ENCODE data around the gene GPR176. TPM values are rescaled to one million over a fixed set of nuclear protein-coding genes. Genes with fewer than 3 reads are reported as not detected.

Gene GPR176
- polyA plus RNA-seq, 1 of the 3 experiments (the other 2 are of a cell fraction), result 21.9 TPM

DNA sequence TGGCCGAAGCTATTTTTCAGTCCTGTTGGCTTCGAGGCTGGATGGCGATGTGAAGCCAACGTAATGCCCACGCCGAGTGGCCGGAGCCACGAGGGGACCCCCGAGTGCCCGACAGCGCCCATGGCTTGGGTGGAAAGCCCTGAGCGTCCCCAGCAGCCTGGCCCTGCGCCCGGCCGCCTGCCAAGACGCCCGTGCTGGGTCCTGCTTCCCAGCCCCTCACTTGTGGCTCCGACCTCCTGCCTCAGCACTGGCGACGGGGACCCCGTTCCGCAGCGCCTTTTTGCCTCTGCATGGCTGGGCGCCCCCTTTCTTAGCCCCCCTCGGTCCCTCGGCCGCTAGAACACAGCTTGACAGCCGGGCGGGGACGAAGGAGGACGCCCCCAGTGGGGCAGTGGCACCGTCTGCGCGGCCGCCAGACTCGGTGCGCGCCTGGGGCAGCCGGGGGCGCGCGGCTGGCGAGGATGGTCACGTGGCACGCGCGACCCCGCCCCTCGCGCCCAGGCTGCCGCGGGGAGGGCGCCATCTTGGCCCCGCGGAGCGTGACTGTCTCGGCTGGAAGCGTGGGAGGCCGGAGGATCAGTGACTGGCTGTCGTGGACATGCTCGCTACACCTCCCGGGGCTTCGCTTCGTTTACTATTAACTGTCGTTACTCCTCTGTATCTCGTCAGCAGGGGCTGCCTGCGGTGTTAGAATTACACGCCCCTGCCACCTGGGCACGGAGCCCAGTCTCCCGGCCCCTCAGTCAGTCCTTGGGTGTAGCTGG is 626 bp upstream of the GPR176 start (continued):
- TF ChIP-seq, protein P1, sequence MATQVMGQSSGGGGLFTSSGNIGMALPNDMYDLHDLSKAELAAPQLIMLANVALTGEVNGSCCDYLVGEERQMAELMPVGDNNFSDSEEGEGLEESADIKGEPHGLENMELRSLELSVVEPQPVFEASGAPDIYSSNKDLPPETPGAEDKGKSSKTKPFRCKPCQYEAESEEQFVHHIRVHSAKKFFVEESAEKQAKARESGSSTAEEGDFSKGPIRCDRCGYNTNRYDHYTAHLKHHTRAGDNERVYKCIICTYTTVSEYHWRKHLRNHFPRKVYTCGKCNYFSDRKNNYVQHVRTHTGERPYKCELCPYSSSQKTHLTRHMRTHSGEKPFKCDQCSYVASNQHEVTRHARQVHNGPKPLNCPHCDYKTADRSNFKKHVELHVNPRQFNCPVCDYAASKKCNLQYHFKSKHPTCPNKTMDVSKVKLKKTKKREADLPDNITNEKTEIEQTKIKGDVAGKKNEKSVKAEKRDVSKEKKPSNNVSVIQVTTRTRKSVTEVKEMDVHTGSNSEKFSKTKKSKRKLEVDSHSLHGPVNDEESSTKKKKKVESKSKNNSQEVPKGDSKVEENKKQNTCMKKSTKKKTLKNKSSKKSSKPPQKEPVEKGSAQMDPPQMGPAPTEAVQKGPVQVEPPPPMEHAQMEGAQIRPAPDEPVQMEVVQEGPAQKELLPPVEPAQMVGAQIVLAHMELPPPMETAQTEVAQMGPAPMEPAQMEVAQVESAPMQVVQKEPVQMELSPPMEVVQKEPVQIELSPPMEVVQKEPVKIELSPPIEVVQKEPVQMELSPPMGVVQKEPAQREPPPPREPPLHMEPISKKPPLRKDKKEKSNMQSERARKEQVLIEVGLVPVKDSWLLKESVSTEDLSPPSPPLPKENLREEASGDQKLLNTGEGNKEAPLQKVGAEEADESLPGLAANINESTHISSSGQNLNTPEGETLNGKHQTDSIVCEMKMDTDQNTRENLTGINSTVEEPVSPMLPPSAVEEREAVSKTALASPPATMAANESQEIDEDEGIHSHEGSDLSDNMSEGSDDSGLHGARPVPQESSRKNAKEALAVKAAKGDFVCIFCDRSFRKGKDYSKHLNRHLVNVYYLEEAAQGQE (IDR thresholded peaks at IDR 0.05; ENCODE audit: low read depth, low read length), result no peak

- Histone ChIP-seq H3K27ac (ENCODE audit: low read depth in 2 of 2, low read length in 1 of 2) (peak overlapping the region; percentile 4 to 96; a peak in 2 of 4 replicates), H2AFZ (ENCODE audit: low read depth) (peak overlapping the region; percentile 97), H3K27me3 (ENCODE audit: insufficient read depth) (no peaks in the 10 kb centered on the region), H3K9me3 (0 out of 2 replicates have a peak, but pooled peaks cover 4% of the 10 kb centered on the region), H3K4me2 (peak overlapping the region; percentile 99), H3K4me3 (ENCODE audit: low read depth in 2 of 2, low read length in 1 of 2) (peak overlapping the region; percentile 71 to 92), H3K36me3 (replicated peaks in 1 of 2; ENCODE audit: control insufficient read depth in 1 of 2, insufficient read depth in 2 of 2, low read length in 1 of 2) (peaks cover 0 to 25% of the 10 kb centered on the region in 2 experiments), H3K9me2 (no peaks in the 10 kb centered on the region), H3K79me2 (ENCODE audit: insufficient read depth) (peaks cover 59% of the 10 kb centered on the region), H3F3A (replicated peaks; ENCODE audit: insufficient read depth) (peaks cover 28% of the 10 kb centered on the region), H3K9ac (peak overlapping the region; percentile 99), H4K20me1 (ENCODE audit: insufficient read depth) (no peaks in the 10 kb centered on the region), H3K4me1 (ENCODE audit: control insufficient read depth in 1 of 2, insufficient read depth in 2 of 2, low read depth in 1 of 2, low read length in 1 of 2) (peaks cover 0 to 5% of the 10 kb centered on the region in 2 experiments; a peak in 2 of 4 replicates)
- TF ChIP-seq RXRA (IDR thresholded peaks at IDR 0.05; ENCODE audit: borderline replicate concordance, low read depth) (no peak), FOSL2 (IDR thresholded peaks at IDR 0.05; ENCODE audit: borderline replicate concordance, low read depth) (no peak), MXI1 (IDR thresholded peaks at IDR 0.05; ENCODE audit: low read depth, low read length) (no peak), TAF1 (IDR thresholded peaks at IDR 0.05; ENCODE audit: borderline replicate concordance, low read depth, low read length) (no peak)
- TF ChIP-seq, protein P1 (IDR thresholded peaks at IDR 0.05; ENCODE audit: low read depth, low read length), result no peak
- DNase-seq, result no peak
- ChIA-PET CTCF (interaction anchor here (0.8 to 1.5 kb wide), 4 partner anchors 11 to 32 kb away, joined by 3 to 5 read pairs (median 4); no protein-coding TSS in a partner anchor), POLR2A (interaction anchor here (1.2 to 1.8 kb wide), 2 partner anchors 12 to 14 kb away, joined by 3 to 6 read pairs; partner anchors contain the start of gene EIF2AK4)
- 11% methylated on average over 9 of the region's 15 CpGs for WGBS (ENCODE audit: low lambda C conversion rate)
Observed at GRCh38 chr15:39919411-39919747, 687 bp downstream of the GPR176 start.

Measured in SK-N-SH (cell line).